Activated CD8-positive, alpha-beta memory T cell treated with anti-CD3 and anti-CD28 coated beads, Interleukin-2, amount 50 U/mL, for 4 hours (primary cell): ENCODE results near the gene OTUD5.
A peak's percentile ranks its signal among the peaks of the same experiment; 100 is the strongest.

Source experiments
- DNase-seq: peaks from one replicate; pipeline ENCODE4 v3.0.0-alpha.2; 2020

OTUD5 gene

DNA sequence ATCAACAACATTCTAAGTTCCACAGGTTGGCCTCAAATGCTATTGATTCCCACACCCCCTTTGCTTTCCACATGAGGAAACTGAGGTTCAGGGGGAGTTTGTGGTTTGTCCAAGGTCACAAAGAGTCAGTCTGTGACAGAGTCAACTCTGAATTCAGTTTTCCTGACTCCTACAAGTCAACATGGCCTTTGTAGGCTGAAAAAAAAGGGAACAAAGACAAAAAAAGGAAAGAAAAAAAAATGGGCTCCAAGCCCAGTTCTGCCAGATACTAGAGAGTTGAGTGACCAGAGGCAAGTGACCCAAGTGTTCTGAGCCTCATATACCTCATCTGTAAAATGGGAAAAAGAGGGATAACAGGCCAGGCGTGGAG lies 22.1 kb downstream of the OTUD5 start:
- no peak for DNase-seq

DNA sequence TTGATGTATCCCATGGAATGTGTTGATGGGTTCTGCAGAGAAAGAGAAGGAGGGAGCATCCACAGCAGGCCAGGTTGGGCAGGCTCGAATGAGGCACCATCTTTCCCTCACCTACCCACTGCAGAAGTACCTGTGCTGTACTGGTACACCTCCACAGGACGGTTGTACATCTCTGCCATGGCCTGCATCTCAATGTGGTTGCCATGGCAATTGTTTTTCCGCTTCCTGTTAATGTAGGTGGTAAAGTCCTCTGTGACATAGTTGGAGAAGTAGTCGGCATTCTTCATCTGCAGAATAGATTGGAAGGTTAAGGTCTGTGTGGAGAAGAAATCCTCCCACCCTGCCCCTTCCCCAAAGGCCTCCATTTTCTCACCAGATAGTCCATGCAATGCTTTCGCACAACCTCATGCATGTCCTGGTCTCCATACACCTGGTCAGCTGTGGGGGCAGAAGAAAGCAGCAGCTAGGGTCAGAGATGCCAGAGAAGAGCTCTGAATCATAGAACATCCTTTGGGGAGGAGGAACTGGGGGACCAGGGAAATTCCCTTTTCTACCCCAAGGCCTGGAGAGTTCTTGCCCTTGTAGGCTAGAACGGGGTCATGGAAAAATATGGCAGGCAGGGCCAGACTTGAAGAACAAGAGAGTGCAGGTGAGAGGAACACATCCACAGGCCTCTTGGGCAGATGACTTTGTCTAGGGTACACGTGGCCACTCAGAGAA lies 22.7 kb downstream of the OTUD5 start:
- DNase-seq: no peak

DNA sequence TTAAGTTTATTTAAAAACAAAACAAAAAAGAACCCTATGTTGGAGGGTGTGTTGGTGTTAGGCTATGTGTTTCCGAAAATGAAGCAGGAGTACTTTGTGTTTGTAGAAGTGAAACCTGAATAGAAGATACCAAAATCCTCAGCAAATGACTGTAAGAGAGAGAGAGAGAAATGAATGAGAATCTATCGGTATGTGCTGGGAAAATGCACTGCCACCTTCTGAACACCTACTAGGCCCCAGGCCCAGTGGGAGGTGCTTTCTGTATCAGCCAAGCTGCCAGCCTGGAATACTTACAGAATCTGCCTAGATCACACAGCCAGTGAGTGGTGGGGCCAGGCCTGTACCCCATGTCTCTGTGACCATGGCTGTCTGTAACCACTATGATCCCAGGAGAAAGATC lies 23.6 kb downstream of the OTUD5 start:
- no peak for DNase-seq

DNA sequence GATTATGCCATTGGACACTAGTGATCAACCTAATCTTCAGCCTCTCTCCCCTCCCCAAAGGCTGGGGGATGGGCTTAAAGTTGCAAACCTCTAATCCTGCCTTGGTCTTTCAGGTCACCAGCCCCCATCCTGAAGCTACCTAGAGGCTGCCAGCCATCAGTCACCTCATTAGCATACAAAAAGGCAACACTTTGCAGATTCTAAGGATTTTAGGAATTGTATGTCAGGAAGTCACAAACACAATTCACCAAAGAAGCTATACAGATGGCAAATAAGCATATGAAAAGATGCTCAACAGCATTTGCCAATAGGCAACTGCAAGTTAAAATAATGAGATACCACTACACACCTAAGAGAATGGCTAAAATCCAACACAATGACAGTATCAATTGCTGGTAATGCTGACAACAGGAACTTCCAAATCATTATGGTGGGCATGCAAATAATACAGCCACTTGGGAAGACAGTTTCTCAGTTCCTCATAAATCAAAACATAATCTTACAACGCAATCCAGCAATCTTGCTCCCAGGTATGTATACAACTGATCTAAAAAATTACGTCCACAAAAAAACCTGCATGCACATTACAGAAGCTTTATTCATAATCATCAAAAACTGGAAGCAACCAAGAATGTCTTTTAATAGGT lies 29.5 kb downstream of the OTUD5 start:
- DNase-seq: no peak

DNA sequence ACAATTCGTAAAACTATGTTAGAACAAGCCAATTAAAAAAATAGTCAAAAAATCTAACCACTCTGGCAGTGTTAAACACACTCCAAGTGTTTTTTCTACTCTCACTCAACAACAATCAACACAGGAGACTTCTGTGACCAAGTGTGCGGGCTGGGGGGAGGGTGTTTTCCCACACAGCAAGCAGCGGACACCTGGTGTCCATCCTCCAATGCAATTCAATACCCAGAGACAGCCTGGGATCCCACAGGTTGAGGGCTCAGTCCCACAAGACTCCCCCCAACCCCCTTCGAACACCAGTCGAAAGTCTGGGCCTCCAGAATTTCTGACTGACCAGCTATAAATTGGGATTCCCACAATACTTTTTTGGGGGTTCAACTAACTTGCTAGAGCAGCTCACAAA lies 30.3 kb downstream of the OTUD5 start:
- DNase-seq: no peak

DNA sequence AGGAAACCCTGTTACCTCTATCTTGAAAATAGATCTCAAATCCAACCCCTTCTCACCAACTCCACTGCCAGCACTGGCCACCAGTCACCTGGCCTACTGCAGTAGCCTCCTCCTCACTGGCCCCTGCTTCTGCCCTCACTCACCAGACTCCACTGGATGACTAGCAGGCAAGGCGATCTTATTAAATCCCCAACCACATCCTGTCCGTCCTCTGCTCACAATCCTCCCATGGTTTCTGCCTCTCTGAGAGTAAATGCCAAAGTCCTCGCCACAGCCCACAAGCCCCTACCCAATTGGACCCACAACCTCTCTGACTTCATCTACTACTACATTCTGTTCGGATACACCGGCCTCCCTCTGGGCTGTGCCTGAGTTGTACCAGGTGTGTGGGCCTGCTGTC lies 33.1 kb downstream of the OTUD5 start:
- DNase-seq: no peak

DNA sequence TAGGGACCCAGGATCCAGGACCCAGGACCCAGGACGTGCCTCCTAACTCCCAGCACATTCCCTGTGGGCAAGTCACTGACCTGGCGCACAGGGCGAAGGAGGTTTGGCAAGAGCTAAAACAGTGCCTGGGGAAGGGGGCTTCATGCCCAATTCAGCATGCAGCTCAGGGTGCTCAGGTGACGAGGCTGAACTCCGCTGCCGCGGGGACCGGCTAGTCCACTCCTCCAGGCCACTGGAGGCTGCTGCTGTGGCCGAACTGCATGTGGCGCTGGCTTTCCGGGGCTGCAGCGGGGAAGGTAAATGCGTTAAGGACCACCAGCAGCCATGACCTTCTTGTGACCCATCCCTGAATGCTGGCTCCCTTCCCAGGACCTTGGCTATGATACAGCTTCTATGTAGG lies 33.6 kb downstream of the OTUD5 start:
- no peak for DNase-seq

DNA sequence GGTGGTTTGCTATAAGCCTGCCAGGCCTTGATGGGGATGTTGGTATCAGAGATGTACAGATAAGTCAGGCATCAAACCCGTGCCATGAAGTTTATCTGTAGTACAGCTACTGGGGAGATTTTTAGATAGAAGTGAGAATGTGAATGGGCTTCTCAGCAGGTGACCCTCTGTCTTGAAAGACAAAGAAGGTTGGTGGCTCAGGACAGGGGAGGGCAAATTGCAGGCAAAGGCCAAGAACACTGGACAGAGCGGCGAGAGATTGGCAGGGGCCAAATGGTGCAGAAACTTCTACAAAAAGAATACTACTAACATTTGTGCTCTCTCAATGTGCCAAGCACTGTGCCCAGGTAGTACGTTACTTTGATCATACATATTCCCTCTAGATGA lies 36.7 kb downstream of the OTUD5 start:
- DNase-seq: no peak

DNA sequence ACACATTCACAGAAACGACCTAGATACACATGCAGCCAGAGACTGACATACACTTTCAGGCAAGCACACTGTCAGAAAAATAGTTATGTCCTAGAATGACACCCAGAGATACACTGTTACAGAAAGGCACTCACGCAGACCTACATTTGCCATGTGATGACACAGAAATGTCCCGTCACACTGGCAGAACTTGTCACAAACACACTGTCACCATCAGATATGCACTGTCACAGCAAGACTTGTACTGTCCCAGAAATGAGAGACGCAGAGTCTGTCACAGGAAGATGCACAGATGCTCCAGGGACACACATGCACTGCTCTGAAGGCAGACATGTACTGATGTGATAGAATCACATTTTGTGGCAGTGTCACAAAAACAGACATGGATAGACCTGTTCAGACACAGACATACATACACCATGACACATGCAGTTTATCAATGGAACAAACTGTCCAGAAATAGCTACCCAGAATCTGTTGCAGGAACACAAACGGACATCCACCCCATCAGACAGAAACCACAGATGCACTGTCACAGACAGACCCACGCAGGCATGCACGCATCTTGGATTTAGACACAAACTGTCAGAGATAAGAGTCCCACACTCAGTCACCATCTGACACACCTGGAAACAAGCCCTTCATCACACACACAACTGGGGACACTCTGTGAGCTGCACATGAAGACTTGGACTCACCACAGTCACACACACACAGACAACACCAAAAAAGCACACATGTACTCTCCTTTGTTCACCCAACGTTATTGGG lies 37.3 kb downstream of the OTUD5 start:
- no peak for DNase-seq

DNA sequence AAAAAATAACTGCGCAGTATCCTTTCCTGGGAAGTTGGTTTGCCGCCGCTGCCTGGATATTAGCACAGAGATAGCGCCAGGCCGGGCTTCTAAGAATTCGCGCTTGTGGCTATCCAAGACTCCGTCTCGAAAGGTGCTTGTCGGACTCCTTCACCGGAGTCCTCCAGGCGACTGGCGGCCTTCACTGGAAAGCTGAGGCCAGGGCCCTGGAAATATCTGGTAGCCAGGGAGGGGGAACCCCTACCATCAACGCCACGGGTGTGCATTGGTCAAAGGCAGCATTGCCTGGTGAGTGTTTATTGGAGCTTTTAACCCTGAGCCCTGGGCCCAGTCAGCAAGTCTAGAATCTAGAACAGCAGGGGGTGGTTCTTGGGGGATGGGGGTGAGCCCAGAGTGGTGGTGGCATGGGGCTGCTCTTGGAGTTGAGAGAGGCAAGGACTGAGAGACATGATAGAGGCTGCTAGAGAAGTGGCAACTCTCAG lies 38.0 kb downstream of the OTUD5 start:
- no peak for DNase-seq

DNA sequence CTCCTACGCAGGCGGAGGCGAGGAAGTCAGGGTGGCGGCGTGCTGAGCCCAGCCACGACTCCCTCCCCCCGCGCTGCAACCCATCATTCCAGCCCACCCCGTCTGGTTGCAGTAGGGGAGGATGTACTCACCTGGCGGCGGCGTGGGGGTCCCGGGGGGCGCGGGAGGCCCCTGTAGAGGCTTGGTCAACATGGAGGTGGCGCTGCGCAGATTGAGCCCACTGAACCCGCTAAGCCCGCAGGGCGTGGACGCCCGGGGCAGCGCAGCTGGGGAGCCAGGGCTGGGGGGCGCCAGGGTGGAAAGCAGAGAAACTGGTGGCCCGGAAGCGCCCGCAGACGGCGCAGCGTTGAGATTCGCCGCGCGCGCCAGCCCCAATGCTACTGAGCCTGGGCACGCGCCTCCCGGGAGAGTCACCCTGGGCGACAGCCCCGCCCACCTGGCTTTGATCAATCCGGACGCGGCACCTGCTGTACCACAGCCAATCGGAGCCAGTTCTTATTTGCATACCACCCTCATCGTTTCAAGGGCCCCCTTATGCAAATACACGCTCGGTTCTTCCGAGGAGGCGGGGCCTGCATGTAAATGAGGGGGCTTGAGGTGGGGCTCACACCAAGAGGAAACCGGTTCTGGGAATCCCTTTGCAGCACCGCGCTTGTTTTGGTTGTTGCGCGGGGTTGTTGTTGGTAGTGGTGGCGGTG lies 38.6 kb downstream of the OTUD5 start, which contains the start of gene PIM2:
PIM2 (minus strand) TSS at position 382 of the 698 bp plus-strand sequence; CDS start at position 192, 190 bp downstream.
- DNase-seq: peak; percentile 90

DNA sequence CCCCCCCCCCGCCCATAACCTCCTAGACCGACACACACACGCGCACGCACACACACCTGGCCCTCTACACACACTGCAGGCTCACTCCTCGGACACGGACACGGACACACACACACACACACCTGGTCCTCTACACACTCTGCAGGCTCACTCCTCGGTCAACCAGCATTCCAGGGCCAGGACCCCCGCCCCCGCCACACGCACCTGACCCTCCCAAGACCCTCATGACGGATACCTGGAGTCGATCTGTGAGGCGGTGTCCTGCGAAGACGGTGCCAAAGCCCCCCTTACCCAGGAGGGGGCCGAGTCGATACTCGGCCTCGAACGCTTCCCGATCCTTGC lies 39.1 kb downstream of the OTUD5 start:
- DNase-seq: no peak

DNA sequence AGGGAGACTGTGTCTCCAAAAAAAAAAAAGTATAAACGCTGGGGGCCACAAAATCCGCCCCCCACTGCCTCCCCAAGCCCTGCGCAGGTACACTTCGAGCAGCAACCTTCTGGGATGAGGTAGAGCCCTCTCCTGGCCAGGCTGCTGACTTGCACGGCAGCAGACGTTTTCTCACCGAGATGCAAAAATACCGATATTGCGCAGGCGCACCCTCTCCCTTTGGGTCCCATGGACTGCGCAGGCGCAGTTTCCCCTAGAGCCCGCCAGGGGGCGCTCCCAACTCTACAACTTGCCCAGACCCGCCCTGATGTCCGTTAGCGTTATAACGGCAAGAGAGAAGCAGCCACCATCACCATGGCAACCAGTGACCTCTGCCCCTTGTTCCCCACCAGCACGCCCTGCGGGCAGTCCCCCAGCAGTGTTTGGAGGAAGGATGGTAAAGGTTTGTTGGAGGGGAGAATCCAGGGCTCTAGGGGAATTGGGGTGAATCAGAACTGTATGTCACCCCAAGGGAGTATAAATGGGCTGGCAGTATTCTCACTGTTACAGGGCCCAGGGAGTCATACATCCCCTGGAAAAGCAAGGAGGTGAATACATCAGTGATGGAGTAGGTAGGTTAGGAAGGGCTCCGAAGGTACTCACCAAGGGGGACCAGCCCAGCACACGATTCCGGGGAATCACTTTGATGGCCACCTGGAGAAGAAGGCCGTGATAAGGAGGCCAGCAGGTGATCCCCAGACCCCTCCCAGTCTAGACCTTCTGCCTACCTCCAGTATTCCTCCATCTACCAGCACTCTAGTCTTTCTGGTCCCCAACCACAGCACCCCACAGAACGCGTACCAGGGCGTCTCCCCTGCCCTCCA lies 40.0 kb downstream of the OTUD5 start:
- peak; percentile 84 for DNase-seq

DNA sequence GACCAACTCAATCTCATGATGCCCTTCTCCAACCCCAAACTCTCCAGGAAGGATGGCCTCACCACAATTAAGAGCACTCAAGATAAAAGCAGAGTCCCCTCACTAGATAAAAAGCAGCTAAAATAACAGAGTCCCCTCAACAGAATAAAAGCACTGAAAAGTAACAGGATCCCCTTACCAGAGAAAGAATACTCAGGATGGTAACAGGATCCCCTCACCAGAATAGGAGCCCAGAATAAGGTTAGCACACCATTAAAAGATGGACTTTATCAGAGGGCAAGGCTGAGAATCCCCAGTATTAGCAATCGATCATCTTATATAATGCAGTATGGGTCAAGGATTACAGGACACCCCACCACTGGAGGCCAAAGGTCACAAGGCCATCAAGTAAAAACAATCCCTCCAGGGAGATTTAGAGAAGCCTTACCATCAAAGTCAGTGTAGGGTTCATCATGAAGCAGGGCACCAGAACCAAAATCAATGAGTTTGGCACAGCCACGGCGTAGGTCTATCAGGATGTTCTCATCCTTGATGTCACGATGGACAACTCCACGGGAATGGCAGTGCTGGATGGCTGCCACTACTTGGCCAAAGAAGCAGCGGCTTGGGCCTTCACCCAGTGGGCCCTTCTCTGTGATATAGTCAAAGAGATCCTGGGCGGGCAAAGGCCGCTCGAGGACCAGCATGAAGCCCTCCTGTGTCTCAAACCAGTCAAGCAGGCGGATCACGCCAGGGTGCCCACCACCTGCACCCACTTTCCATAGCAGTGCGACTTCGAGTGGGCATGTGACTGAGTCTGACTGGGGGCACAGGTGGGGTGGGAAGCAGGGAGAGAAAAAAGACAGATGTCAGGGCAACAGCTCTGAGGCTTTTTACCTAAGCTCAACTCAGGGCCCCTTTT lies 42.6 kb downstream of the OTUD5 start:
- DNase-seq: no peak

DNA sequence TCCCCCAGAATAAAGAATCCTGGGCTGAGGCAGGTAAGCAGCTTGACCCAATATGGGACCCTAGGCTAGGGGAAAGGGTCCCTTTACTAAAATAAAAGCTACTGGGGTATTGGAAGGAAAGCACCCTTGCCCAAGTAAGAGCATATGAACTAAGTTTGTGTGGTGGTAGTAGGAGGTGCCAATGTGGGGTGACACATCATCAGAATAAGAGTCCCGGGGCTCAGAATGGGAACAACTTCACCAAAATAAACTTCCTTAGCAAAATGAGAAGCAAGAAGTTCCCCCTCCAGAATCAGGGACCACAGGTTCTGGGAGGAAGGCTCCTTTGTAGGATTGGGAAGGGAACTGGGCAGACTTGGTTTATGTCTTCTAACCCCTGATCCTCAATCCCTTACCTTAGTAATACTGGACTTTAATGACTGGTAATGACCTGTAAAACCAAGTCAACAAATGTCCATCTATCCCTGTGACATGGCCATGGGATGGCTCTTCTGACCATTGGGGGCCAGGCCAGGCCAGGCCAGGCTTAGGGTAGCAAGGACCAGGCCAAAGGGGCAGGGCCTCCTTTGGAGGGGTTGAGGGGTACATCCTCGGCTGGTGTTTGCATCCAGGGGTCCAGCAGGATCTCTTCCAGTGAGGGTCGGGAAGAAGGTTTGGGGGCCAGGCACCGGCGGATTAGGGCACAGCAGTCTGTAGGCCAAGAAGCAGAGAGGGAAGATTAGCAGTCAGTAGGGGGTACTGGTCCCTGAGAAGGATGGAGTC lies 43.6 kb downstream of the OTUD5 start:
- DNase-seq: no peak

DNA sequence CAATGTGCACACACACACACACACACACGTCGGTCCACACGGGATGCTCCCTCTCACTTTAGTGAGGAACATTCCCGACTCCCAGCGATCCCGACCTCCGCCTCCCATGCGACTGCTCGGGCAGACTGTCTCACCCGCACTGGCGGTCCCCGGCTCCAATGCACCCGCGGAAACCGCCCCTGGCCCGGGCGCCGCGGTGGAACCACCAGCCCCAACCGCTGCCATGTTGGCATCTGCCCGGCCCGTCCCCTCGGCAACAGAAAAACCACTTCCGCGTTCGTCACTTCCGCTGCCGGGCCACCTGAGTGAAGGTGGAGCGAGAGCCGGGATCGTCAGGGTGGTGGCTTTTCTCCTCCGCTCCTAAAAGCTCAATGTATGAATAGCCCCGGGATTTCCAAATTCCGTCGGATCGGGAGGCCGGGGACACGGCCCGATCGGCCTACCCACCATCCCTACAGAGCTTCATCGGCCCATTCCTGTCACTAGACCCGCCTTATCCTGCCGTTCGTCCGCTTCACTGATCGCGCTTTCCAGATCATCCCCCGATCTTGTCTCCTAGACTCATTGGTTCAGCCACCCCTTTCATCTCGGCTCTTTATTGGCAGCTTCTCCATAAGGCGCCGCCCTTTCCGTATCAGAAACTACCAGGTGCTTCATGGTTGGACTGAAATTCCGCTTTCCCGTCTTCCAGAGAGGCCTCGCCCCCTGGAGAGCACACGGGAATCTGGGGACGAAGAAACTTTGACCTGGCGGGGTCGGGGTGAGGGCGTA lies 45.8 kb downstream of the OTUD5 start, which contains the start of gene SLC35A2:
SLC35A2 (minus strand) TSS at position 235 of the 771 bp plus-strand sequence; CDS start at position 225, 10 bp downstream.
- peak; percentile 85 for DNase-seq

DNA sequence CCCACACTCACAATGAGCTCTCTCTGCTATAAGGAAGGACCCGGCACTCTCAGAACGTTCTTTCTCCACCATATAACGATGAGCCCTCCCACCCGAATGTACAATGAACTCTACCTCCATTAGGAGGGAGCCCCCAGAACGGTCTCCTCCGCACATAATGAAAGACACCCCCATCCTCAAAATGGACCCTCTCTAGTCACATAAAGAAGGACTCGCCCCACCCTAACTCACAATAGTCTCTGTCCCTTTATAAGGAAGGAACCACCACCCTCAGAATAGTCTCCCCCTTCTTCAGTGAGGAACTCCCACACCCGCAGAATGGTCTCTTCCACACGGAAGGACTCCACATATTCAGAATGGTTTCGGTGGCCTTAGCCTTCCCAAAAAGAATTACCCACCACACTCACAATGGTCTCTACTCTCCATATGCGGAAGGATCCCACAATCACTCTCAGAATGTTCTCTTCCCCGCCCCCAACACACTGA lies 46.4 kb downstream of the OTUD5 start:
- no peak for DNase-seq

DNA sequence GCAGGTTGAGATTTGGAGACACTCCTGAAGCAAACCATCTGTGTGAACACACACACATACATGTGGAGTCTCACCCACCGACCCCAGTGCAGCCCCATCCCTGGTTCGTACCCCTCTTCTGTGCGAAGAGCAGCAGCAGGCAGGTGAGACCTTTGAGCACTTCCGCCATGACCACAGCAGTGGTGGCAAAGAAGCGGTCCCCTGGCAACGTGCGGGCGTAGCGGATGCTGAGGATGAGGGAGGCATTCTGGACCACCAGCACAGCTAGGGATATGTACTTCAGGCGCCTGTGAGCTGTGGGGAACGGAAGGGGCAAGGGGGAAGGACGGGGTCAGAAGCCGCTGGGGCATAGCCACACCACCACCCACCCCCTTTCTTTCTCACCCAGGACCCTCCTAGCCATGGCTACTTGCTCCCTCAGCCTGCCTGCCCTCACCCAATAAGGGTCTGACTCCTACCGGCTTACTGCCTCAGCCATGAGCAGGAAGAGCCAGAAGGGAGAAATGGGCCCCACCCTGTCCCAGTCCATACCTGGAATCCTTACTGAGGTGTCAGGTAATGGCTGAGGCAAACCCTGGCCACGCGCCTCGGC lies 47.6 kb downstream of the OTUD5 start:
- no peak for DNase-seq

DNA sequence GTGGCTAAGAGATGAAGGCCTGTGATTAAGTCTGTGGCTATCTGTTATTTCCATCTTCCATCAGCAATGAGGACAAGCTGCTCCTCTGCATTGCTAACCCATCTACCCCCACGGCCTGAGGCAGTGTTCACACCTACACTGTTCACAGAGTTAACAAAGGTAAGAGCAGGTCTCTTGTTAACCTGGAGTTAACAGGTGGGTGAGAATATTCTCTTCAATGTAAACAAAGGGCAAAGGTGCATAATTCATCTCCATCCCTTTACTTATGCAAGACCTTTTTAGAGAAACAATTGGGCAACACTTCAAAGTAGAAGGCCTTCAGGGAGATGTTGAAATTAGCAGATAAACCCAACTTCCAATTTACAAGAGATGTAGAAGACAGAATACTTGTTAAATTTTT lies 48.8 kb downstream of the OTUD5 start:
- DNase-seq: no peak
